Renal cortical epithelial cell (primary cell): ENCODE measurements around the gene SH3GL3. TPM values are rescaled to one million over a fixed set of nuclear protein-coding genes. Genes with fewer than 3 reads are reported as not detected.

Source experiments
- DNase-seq: peaks from one replicate; pipeline ENCODE4 v3.0.0-alpha.2; 2011; ENCODE audit warnings: low read depth
- total RNA-seq: library from RNA; depleted of rRNA; stranded (reverse); fragments of >200 nt; gene quantifications from 2 replicates; pipeline ENCODE4 v1.2.3, GENCODE V29; 2014

The SH3GL3 gene
- total RNA-seq, 1 donor from 2014 or later: 0.35 TPM

DNA sequence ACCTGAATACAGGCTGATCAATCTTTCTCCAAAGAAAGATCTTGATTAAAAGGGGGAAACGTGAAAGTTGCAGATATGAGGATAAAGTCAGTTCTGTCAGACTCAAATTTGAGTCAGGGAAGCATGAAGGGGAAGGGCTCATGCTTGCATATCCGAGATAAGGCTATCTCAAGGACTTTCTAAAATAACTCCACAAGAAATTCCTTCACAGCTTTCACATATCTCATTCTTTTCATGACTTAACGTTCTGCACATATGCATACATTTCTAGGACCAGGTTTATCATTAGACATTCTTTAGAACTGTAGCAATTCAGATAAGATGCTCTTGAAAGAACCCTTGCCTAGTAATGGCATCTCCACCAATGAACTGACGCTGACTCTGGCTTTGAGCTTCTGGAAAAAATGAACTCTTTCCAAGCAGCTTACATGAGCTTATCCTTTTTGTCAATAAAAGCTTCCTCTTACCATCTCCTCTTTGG, 15.9 kb downstream of the SH3GL3 start:
- no peak for DNase-seq

DNA sequence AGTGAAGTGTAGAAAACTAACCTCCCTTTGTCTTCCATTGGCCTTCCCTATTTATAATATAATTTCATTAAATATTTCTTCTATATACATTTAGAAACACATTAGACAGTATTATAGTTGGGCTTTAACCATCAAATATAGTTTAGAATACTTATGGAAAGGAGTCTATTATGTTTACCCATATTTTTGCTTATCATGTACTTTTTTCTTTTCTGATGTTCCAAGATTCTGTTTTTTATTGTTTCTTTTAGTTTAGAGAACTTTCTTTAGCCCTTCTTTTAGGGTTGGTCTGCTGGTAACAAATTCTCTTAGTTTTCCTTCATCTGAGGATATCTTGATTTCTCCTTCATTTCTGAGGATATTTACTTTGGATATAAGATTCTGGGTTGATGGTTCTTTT, 23.7 kb downstream of the SH3GL3 start:
- no peak for DNase-seq

DNA sequence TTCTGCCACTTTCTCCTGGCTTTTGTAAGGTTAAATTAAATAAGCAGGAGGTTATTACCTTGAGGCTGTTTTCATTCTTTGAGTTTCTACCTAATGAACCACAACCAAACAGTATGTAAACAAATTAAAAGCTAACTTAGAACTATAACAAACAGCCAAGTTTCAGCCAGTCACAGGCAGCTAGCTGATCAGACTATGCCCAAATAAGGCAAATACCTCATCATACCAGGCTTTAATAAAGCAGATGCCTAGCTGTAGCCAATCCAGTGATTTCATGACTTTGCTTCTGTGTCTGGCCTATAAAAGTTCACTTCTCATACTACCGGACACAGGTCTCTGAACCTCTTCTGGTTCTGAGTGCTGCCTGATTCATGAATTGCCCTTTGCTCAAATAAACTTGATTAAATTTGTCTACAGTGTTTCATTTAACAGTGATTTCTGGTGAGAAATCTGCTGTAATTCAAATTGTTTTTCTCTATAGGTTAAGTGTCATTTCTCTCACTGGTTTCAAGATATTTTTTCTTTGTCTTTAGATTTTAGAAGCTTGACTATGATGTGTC, 24.2 kb downstream of the SH3GL3 start:
- peak; percentile 62 for DNase-seq

DNA sequence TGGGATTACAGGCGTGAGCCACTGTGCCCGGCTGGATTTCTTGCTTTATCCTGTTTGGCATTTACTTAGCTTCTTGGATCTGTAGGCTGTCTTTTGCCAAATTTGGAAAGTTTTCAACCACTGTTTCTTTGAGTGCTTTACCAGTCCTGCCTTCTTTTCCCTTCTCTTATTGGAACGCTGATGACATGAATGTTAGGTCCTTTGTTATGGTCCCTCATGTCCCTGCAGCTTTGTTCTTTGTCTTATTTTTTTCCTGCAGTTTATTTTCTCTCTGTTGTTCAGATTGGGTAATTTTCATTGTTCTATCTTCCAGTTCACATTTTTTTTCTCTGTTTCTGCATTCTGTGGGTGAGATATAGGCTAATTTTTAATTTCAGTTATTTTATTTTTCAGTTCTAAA, 25.0 kb downstream of the SH3GL3 start:
- no peak for DNase-seq

DNA sequence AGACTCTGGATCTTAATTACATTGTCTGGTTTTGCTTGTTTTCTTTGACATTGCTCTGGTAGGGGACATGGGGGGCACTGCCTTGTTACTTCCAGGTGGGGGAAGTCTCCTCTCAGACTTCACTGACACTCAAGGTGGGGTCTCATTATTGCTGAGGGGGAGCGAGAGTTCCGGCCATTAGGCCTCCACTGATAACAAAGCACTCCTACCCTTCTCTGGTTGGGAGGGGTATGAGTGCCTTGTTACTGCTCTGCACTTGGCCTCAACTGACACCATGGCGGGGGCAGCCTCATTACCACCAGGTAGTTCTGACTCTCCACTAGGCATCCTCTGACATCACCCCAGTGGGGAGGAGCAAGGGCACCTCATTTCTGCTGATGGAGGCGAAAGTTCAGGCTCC, 25.7 kb downstream of the SH3GL3 start:
- no peak for DNase-seq

DNA sequence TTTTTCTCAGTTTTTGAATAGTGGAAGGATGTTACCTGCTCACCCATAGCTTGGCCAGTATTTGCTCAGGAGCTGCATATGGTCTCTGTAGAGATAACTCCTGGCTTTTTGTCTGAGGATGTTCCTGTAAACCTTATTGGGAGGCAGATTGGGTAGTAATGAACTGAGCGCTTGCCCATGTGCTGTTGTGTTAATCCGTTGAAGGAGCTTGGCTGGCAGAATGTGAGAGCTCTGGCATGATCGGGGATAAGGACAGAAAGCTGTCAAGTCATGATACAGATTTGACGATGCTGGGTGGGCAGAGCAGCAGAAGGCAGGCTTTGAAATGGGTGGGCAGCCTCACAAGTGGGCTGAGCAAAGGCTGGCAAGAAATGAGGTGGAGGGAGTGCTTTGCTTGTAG, 27.4 kb downstream of the SH3GL3 start:
- DNase-seq: no peak

DNA sequence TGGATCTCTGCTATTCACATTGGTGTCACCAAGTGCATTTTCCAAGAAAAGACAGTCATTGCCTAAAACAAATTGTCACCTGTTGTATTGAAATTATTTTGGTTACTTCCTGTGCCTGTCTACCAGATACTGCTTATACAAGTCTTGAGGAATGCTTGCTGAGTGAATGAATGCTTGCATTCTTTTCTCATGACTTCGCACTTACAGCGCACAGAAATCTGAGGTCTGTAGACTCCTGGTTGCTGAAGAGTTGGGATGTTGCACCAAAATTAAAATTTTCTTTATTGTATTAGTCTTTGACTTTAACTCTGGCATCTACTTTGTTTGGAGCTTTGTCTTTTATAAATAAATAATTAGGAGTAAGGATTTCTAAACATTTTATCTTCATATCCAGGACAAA, 28.4 kb downstream of the SH3GL3 start:
- peak; percentile 35 for DNase-seq

DNA sequence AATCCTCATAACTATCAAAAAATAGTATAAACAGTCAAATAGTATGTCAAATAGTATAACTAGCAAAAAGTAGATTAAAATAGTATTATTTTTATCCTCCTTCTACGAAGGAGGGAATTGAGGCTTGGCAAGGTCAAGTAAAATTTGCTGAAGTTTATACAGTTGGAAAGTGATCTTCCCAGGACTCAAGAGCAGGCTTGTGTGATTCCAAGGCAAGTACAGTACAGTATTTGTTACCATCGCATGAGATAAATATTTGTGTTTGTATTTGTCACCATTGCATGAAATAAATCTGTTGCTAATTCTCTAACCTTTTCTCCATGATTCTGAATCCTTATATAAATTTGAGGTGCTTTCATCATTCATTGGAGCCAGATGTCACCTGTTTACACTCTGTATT, 28.9 kb downstream of the SH3GL3 start:
- DNase-seq: no peak

DNA sequence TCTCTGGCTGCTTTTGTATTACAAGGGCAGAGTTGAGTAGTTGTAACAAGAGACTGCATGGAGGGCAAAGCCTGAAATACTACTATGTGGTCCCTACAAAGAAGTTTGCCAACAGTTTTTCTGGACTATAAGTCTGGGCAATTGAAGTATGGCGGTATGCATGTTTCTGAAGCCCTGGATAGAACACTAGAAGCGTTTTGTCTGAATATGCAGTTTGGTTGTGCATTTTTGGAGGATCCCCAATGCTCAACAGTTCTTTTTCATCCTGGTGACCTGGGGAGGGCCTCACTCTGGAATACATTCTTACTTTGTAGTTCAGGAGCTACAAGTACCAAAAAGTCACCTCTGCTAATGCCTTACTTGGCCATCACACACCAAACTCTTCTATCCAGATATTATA, 29.6 kb downstream of the SH3GL3 start:
- no peak for DNase-seq

DNA sequence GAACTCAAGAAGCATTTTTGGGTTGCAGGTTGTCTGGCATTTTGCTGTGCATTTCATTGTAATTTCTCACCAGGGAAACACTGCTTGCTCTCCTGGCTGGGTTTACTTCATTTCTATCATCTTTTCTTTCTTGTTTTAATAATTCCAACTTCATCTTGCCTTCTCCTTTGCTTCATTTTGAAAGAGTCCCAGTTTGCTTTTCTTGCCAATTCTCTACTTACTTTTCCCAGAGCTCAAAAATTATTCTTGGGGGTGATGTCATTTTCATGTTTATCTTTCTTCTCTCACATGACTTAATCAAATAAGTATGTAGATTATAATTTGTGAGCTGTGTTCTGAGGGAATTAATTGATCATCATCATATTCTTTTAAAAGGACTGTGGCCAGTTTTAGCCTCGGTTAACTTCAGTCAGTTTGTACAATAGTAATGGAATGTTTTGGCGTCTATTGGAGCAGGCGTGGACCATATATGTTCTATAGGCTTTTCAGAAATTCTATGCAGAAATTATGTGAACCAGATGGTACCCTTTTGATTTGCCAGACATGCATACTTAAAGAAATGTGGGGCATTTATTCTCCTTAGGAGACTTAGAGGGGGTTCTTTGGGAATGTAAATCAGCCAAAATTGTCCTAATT, 30.1 kb downstream of the SH3GL3 start:
- DNase-seq: no peak

DNA sequence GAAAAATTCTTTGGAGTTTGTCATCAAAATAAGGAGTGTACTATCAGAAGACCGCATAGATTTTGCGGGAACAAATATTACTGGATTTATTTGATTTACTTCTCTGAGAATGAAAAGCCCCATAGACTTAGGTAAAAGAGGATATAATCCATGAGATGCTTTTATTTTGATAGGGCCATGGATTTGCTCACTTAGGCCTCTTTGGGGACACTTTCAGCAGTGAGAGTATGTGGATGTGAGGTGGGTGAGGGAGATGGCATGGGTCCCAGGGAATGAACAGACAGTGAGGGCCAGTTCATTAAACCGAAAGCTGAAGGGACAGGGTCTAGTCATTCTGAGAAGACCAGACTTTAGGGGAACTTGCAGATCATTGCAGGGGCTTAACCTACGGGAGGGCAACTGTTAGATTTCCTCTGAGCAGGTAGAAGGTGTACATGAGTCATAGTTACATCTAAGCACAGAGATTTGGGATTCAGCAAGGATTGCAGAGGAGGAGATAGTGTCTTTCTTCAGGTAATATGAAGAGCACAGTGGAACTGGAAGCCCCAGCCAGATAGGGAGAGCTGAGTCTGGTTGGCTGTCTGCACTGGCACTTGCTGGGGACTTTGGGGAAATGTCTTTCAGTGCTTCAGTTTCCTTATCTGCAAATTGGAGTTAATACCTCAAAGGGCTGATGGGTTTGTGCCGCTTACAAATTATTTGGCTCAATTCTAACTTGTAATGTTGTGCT, 30.8 kb downstream of the SH3GL3 start:
- DNase-seq: no peak

DNA sequence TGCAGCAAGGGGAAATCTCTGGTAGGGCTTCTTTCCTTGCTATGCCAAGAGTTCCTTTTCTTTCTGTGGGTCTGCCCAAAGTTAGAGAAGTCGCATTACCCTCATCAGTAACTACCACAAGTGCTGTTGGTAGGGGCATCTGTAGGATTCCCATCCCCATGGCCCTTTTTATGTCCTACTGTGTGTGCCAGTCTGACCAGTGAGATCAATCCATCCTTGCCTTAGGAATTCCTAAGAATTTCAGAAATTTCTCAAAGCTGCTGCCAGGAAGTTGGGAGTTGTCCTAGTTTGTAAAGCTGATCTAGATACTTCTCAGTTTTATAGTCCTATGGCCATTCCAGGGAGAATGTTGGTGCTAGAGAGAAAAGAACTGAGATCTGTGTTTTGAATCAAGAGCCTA, 36.5 kb downstream of the SH3GL3 start:
- no peak for DNase-seq

DNA sequence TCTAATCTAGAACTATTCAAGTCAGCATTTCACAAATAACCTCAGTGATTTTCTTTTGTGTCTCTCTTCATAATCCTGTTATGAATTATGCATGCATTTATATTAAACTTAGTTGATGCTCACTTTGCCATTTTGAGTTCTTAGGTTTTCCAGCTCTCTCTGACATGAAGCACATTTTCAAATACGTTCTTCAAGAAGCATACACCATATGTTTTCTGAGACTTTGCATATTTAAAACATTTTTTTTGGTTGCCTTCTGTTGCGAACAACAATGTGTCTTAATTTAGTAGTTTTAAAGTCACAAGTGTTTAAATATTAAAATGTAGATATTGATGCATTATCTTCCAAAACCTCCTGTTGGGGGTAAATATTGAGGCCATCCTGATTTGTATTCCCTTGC, 37.5 kb downstream of the SH3GL3 start:
- DNase-seq: no peak

DNA sequence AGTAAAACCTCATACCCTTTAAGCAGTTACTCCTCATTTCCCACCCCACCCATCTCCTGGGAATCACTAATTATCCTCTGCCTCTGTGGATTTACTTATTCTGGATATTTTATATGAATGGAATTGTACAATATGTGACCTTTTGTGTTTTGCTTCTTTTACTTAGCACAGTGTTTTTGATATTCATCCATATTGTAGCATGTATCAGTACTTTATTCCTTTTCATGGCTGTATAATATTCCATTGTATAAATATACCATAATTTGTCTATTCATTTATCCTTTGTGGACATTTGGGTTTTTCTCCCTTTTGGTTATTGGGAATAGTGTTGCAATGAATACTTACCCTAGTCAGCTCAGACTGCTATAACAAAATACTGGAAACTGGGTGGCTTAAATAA, 39.2 kb downstream of the SH3GL3 start:
- no peak for DNase-seq

DNA sequence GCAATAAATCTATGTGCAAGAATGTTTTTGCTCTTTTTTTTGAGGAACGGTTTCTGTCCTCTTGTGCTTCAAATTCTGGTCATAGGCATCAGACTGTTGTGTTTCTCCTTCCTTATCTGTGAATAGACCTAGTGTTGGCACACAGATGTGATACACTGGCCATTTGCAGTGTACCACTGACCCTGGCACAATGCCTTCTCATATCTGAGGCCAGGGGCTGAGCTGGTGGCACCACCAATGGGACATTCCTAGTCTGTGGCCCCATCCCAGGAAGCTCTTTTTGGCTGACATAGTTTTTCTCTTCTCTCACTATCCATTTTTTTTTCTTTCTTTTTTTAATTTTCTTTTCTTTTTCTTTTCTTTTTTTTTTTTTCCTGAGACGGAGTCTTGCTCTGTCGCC, 40.4 kb downstream of the SH3GL3 start:
- DNase-seq: no peak

DNA sequence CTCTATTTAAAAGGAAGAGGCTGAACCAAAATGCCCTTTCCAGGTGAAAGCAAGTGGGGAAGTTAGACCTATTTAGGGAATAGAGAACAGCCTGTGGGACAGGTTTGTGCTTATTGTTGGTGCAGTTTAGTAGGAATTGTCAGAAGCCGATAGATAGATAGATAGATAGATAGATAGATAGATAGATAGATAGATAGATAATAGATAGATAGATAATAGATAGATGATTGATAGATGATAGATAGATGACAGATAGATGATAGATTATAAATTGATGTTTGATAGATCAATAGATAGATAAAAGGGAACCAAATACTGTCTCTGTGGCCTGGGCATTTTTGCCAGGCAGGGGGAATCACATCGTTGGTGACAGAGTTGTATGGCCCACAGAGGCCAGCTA, 42.5 kb downstream of the SH3GL3 start:
- no peak for DNase-seq

DNA sequence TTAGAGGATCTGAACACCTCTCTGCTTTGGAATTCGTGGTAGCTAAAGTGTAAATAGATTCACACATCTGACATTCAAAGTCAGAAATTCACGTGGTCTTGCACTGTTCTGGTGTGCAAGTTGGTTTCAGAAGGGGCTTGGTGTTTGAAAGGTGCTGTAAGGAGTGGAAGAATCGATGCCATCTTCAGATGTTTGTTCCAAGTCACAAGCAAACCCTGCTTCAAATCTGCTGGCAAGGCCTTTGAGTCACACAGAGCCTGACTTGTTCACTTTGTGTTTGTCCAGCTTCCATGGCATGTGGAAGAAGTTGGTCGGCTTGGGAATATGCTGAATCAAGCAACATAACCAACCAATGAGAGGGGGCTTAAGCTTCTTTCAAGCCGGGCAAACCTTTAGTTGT, 44.3 kb downstream of the SH3GL3 start:
- no peak for DNase-seq

DNA sequence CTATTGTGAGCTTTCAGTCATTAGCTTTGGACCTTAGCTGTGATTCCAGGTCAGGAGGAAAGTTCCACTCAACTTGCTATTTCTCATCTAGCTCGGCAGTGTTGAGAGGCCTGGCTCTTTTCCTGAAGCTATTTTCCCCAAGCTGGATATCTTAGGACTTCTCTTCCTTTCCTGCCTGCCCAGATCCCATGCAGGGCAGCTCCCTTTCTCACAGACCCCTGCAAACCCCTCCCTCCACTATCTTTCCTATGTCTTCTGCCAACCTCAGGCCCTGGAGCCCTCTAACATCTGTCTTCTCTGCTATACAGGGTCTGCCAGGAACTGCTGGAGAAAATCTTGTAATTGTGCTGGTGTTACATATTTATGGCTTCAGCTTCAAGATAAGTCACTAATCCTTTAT, 49.6 kb downstream of the SH3GL3 start:
- no peak for DNase-seq

DNA sequence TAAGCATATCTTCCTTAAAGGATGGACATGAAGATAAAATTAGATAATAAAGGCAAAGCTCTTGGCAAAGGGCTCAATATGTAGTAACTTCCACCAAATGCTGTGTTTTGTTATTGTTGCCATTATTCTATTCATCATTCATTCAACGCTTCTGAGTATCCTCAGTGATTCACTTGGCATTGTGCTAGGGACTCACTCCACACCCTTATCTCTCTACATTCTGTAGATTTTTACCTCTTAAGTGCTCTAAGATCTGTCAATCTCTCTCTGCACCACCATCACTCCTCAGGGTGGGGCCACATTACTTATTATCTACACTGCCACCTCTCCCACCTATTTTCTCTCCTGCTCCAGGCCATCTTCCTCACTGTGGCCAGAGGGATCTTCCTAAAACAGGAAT, 51.2 kb downstream of the SH3GL3 start:
- no peak for DNase-seq

DNA sequence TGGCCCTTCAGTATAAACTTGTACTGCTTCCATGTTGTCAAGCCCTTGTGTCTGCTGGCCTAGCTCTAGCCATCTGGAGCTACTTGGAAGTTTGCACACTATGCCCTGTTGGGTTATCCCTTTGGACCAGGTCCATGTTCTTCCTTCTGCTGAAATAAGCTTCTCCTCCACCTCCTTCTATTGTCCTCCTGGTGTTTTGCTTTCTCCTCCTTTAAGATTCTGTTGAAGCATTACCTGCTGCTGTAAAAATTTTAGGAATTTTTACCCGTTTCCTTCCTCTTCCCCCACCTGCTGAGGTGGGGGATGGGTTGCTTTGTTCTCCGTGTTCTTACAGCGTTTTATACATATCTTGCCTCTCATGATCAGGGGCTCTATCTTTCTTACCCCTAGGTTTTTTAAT, 51.7 kb downstream of the SH3GL3 start:
- DNase-seq: no peak

DNA sequence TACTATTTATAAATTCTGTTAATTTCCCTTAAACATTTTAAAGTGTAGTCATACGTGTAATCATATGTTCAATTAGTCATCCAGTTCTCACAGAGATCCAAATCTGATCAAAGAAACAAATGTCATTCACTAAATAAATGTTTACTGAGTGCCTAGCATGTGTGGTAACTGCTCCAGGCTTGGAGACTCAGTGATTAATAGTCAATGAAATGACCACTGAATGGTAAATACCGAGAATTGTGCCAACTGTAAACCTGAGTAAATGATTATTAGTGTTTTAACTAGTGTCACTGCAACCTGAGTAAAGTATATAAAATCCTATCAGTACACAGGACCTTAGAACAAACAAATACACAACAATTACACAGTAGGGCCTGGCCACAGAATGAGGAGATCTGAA, 52.3 kb downstream of the SH3GL3 start:
- peak; percentile 43 for DNase-seq

DNA sequence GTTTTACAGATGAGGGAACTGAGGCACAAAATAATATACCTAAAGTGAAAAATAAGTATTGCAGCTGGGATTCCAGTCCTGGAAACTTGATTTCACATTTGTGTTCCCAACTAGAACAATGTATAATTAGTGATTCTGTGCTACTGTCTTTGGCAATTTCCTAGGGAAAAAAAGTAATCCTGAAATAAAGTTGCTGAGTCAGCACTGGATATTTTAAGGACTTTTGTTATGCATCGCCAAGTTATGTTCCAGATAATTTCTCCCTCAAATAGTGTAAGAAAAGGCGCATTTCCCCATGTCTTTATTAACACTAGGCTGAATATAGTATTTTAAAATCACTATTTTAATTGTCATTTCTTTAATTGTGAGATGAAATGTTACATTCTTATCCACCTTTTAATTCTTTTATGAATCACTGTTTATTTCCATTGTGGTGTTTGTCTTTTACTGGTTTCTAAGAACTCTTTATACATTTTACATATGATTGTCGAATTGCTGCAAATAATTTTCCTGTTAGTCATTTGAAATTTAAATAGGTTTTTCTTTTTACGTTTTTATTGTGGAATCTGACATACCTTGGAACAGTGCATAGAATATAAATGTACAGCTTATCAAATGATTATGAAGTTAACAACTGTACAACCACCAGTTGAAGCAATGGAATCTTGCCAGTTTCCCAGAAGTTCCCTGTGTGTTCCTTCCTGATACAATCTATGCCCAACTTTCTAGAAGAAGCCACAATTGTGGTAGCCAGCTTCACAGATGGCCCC, 56.6 kb downstream of the SH3GL3 start:
- no peak for DNase-seq

DNA sequence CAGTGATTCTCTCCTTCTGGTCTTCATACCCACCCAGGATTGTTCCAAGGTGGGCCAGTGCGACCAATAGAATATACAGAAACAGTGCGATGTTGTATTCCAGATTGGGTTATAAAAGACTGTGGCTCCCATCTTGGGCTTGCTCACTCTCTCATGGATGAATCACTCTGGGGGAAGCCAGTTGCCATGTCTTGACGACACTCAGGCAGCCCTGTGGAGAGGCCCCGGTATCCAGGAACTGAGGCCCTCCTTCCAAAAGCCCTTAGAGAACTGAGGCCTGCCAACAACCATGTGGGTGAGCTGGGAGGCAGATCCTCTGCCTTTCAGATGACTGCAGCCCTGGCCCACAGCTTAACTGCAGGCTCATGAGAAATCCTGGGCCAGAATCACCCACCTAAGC, 57.2 kb downstream of the SH3GL3 start:
- DNase-seq: no peak
